Ovary (tissue), 9 donors: Measurements from ENCODE around the gene RNU6-7. TPM values are rescaled to one million over a fixed set of nuclear protein-coding genes. Genes with fewer than 3 reads are reported as not detected.
A peak's percentile ranks its signal among the peaks of the same experiment; 100 is the strongest.

Experiments
- DNase-seq, 5 donors: peaks; one replicate each; pipeline ENCODE4 v3.0.0-alpha.2; 2019 to 2020
- H3K27ac ChIP-seq, 2 donors: fragments of 200-600 bp; one replicate each; pipeline versions ENCODE4 v1.5.1 to v1.8.0; 2019 to 2022
- H3K27me3 ChIP-seq: fragments of 200-600 bp; one replicate; pipeline ENCODE4 v1.8.0; 2022
- H3K36me3 ChIP-seq: fragments of 200-600 bp; sonication (generic); one replicate; pipeline ENCODE4 v1.5.1; 2019
- H3K4me1 ChIP-seq: one replicate; pipeline ENCODE4 v1.8.1; 2013; ENCODE audit warnings: mild to moderate bottlenecking, moderate library complexity; ENCODE audit not compliant: insufficient read depth
- H3K4me3 ChIP-seq: fragments of 200-600 bp; sonication (generic); one replicate; pipeline ENCODE4 v1.5.1; 2017
- H3K9me3 ChIP-seq, 2 donors: fragments of 200-600 bp in 1 of 2; sonication (generic) in 1 of 2; one replicate each; pipeline versions ENCODE4 v1.5.1 to v1.8.1; 2013 to 2019; ENCODE audit warnings: mild to moderate bottlenecking in 1 of 2, moderate library complexity in 1 of 2
- EP300 ChIP-seq: sonication (generic); formaldehyde crosslinking; IDR thresholded peaks from one replicate; pipeline ENCODE4 v1.6.1; 2017; ENCODE audit warnings: antibody characterized with exemption
- POLR2A ChIP-seq: fragments of 450-650 bp; IDR thresholded peaks from one replicate; pipeline ENCODE4 v1.6.1; 2017; ENCODE audit warnings: antibody characterized with exemption, mild to moderate bottlenecking, moderate library complexity
- WGBS, 3 donors: extraction: QIAGEN DNeasy Blood & Tissue Kit in 1 of 3; methylation state at CpG; one replicate each; pipeline versions ENCODE4 v1.1.5 to v1.1.7; 2013 to 2017; 5-methylcytosine and 5-hydroxymethylcytosine counted together
- intact Hi-C, 4 donors: fragments of 100-400 bp; cut with DNase I; formaldehyde crosslinking; loops; one replicate each; pipeline versions ENCODE4 v1.11.0 to v1.15.1; 2022 to 2023
- polyA plus RNA-seq, 2 donors: library from polyadenylated mRNA; stranded (reverse); fragments of 200-250 nt in 1 of 2; fragments of 350-450 nt in 1 of 2; fragmentation: Illumina TruSeq in 1 of 2; extraction: RNeasy Lipid Tissue Mini Kit (QIAGEN cat#74804) in 1 of 2; gene quantifications; one replicate each; pipeline ENCODE4 v1.2.3, GENCODE V29; 2013 to 2014
- total RNA-seq, 7 donors: library from RNA; depleted of rRNA in 2 of 7; stranded (reverse); fragments of >200 nt in 2 of 7; fragmentation: NEBNext Ultra II Directional in 3 of 7; extraction: Animal tissue kit (Norgen Biotek cat#: 25700) in 3 of 7; gene quantifications; one replicate each; pipeline versions ENCODE4 v1.1.0 to v1.2.4, GENCODE V29; 2016 to 2023
- TF ChIP-seq, protein P1 (sequence below), 3 donors: fragments of 450-650 bp in 2 of 3; fragments of 200-600 bp in 1 of 3; IDR thresholded peaks; one replicate each; pipeline versions ENCODE4 v1.5.1 to v1.8.0; 2016 to 2022; ENCODE audit warnings: antibody characterized with exemption in 3 of 3, mild to moderate bottlenecking in 1 of 3
- donor health status: DM: no; HTN: no; CAD: no; lungs with moderate emphysema.
- donor health status: DM: no; HTN: no; CAD: no.
- donor health status: Bipolar disorder and iron deficiency.
- donor health status: DM: yes; HTN: yes; CAD: no.
- donor health status: DM: no; HTN: no; CAD: no.
- donor health status: DM: yes; HTN: yes; CAD: no.

Gene RNU6-7
- total and polyA plus RNA-seq, 9 donors = not detected

DNA sequence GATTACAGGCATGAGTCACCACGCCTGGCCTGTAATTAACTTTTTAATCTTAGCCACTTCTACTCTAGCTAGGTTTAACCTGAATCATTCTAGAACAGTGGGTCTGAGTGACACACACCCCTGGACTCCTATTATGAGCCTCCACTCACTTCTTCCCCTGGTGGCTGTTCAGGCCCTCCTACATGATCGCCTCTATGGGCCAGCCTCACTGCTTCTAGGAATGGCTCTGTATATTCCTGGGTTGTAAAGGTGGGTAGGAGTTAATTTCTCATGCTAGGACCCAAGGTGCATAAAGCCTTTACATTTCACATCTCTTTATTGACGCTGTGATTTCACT is 9.2 kb downstream of the RNU6-7 start:
- Histone ChIP-seq H3K9me3 (no peaks in the 10 kb centered on the region), H3K27ac (no peak overlapping the region), H3K36me3 (no peaks in the 10 kb centered on the region), H3K4me3 (no peak overlapping the region), H3K27me3 (no peaks in the 10 kb centered on the region), H3K4me1 (no peaks in the 10 kb centered on the region)
- DNase-seq = no peak
- intact Hi-C loops = no loop called here
- 90 to 98% (median 95%) methylated on average over 3 of the region's 3 CpGs for WGBS, 3 donors
- TF ChIP-seq EP300 (no peak), POLR2A (no peak)
- TF ChIP-seq, protein P1, sequence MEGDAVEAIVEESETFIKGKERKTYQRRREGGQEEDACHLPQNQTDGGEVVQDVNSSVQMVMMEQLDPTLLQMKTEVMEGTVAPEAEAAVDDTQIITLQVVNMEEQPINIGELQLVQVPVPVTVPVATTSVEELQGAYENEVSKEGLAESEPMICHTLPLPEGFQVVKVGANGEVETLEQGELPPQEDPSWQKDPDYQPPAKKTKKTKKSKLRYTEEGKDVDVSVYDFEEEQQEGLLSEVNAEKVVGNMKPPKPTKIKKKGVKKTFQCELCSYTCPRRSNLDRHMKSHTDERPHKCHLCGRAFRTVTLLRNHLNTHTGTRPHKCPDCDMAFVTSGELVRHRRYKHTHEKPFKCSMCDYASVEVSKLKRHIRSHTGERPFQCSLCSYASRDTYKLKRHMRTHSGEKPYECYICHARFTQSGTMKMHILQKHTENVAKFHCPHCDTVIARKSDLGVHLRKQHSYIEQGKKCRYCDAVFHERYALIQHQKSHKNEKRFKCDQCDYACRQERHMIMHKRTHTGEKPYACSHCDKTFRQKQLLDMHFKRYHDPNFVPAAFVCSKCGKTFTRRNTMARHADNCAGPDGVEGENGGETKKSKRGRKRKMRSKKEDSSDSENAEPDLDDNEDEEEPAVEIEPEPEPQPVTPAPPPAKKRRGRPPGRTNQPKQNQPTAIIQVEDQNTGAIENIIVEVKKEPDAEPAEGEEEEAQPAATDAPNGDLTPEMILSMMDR (IDR thresholded peaks at IDR 0.05) = no peak

DNA sequence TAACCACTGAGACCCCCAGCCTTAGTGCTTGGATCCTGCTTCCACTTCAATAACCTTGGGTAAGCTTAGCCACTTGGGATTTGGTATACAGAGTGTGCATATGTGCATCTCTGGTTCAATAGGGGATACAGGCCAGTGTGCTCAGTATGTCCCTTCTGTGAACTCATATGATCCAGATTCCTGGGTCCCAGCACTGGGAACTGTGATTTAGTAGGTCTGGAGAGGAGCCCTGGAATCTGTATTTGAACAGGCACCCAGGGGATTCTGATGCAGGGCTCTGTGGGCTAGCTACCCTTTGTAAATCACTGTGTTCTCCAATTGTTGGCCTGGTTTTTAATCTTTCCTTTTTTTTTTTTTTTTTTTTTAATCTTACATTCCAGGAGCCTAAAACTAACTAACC is 11.0 kb downstream of the RNU6-7 start:
- no peak overlapping the region for H3K27ac ChIP-seq
- TF ChIP-seq EP300 (no peak), POLR2A (no peak)
- TF ChIP-seq, protein P1 (IDR thresholded peaks at IDR 0.05) = no peak
- no peak for DNase-seq
- H3K36me3 ChIP-seq = no peaks in the 10 kb centered on the region
- H3K9me3 ChIP-seq = no peaks in the 10 kb centered on the region
- no peak overlapping the region for H3K4me3 ChIP-seq
- no peaks in the 10 kb centered on the region for H3K4me1 ChIP-seq
- H3K27me3 ChIP-seq = no peaks in the 10 kb centered on the region
- intact Hi-C loops = no loop called here

DNA sequence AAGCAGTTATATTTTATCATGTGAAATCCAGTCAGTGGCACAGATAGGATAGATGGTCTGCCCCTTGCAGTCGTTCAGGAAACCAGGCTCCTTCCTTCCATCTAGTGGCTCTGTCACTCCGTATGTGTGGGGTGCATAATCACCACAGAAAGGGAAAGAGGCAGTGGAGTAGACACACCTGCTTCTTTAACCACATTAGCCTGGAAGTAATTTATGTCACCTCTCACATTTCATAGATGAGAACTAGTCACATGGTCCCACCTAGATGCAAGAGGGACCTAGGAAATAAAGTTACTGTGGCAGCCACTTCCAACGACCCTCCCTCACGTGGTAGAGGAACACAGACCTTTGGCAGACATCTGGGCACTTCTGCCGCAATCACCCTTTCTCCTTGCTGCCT is 15.5 kb downstream of the RNU6-7 start:
- intact Hi-C loops = no loop called here
- no peak for TF ChIP-seq POLR2A
- Histone ChIP-seq H3K27ac (no peak overlapping the region), H3K36me3 (no peaks in the 10 kb centered on the region), H3K9me3 (no peaks in the 10 kb centered on the region), H3K4me3 (no peak overlapping the region), H3K4me1 (no peaks in the 10 kb centered on the region), H3K27me3 (no peaks in the 10 kb centered on the region)
- DNase-seq = no peak
- WGBS, 3 donors = 47 to 48% (median 47%) methylated on average over 5 of the region's 5 CpGs

DNA sequence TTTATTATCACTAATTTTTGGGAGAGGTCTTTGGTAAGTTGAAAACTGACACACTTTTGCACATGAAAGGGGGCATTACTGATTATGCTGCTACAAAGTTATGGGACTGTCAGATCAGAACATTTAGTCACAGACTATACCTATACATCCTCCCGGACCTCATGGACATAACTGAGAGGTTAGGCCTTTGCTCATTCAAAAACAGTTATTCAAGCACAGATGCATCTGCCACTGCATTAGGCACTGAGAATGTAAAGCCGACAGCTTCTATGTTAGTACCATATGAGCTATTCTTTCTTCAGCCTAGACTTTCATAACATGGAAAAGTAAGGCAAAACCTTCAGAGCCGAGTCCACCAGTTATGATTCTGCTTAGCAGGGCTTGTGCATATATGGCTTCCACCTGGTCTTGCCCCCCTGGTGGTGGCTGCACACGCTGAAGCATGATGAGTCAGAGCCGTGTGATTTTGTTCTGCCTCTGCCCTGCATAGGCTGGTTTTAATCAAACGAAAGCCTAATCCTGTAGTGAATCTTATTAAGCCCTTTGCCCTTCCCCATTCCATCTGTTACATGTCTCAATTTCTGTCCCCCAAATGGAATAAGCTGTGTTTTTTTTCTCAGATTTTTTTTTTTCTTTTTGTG is 23.0 kb downstream of the RNU6-7 start:
- Histone ChIP-seq H3K4me1 (no peaks in the 10 kb centered on the region), H3K27ac (no peak overlapping the region), H3K9me3 (no peaks in the 10 kb centered on the region), H3K4me3 (no peak overlapping the region), H3K27me3 (no peaks in the 10 kb centered on the region), H3K36me3 (no peaks in the 10 kb centered on the region)
- DNase-seq = peak in 1 of 5 donors; percentile 14
- 65 to 78% (median 69%) methylated on average over 6 of the region's 6 CpGs for WGBS, 3 donors
- intact Hi-C loops = no loop called here
- TF ChIP-seq POLR2A = no peak

DNA sequence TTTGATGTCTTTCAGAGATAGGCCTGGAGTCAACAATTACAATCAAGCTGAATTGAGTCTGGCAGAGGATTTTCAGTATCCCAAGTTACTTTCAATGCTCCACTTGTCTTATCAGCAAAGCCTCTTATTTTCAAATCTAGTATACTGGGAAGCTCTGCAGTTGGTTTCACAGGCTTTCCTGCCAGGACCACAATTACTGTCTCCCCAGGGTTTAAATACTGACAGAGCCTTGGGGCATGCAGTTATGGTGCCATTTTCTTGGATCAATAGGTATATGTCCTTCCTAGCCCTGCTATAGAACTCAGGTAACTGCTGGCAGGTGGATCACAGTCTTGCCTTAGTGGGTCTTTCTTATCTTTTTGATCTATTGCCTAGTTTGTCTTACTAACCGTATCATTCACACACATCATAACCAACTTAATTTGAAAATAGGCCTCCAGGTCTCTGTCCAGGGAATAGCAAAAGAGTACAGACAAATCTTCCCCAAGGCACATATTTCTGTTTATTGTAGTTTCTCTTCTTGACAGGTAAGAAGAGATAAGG is 23.6 kb downstream of the RNU6-7 start:
- 0 to 86% (median 44%) methylated on average over 1 of the region's 1 CpG for WGBS, 3 donors
- H3K27ac ChIP-seq = no peak overlapping the region

More for the DNA sequence above, 23.6 kb downstream of the RNU6-7 start:
- Histone ChIP-seq H3K36me3 (no peaks in the 10 kb centered on the region), H3K27me3 (no peaks in the 10 kb centered on the region), H3K4me3 (no peak overlapping the region), H3K4me1 (no peaks in the 10 kb centered on the region), H3K9me3 (no peaks in the 10 kb centered on the region)
- intact Hi-C loops = no loop called here
- TF ChIP-seq, protein P1 (IDR thresholded peaks at IDR 0.05) = no peak
- TF ChIP-seq EP300 = no peak
- no peak for TF ChIP-seq POLR2A
- no peak for DNase-seq
